HG02943 (cell line): ENCODE data around the gene TMEM269.

Experiments
- ATAC-seq: cut with Tn5 transposase; IDR thresholded peaks from one replicate; pipeline ENCODE4 v1.9.1; 2021; ENCODE audit warnings: mild to moderate bottlenecking, low read depth, moderate library complexity; ENCODE audit not compliant: unreplicated experiment

The TMEM269 gene

DNA sequence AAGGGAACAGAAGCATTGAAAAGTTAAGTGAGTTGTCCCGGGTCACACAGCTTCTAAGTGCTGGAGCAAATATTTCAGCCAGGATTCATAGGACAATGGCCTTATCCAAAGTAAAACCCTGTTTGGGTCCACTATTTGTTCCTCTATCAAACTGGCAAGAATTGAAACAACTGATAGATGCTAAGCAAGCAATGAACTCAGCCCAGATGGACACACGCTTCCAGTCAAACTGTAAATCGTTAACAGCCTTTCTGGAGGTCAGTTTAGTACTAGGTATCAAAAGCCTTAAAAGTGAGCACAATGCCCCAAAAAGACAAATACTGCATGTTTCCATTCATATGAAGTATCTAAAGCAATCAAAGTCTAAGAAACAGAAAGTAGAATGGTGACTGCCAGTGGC, 33.2 kb downstream of the TMEM269 start:
- no peak for ATAC-seq

DNA sequence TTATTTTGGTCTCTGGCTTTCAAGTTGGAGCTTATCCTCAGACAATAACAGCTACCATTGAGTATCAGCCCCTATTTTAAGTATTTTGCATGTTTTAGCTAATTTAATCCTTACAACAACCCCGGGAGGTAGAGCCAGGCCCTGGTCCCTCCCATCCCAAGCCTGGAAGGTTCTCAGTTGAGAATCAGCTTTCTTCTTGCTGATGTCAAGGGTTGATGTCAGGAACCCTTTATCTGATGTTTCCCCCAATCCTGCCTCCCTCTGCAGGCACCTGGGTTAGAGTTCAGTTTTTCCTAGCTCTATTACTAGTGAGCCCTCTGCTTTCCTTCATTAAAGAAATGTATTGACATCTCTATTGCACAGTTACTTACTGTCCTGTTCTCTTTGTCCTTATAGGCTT, 36.0 kb downstream of the TMEM269 start:
- no peak for ATAC-seq

DNA sequence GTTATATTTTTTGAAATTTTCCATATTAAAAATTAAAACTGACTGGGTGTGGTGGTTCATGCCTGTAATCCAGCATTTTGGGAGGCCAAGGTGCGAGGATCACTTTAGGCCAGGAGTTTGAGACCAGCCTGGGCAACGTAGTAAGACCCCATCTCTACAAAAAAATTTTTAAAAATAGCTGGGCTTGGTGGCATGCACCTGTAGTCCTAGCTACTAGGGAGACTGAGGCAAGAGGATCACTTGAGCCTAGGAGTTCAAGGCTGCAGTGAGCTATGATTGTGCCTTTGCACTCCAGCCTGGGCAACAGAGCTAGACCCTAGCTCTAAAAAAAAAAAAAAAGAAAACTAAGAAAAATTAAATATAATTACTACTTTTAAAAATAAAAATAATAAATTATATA, 36.9 kb downstream of the TMEM269 start:
- ATAC-seq, result no peak

DNA sequence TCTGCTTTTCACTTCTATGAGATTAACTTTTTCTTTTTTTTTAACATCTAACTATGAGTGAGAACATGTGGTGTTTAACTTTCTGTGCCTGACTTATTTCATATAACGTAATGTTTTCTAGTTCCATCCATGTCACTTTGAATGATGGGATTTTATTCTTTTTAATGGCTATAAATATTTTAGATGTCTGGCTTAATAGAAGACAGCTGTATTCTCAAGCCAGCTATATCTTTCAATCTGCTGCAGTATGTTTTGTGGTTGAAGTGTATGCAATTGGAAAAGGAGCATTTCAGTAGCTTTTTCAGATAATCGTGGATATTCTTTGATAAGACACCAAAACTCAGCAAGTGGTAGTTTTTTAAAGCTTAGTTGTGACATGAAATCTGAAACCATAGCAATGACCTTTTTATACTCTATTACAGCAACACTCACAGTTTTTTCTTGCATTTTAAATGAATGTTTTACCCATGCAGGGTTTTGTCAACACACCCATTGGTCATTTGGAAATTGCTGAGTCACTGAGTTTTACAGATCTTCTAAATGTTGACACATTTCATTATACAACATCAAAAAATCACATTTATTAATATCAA, 38.1 kb downstream of the TMEM269 start:
- ATAC-seq, result no peak

DNA sequence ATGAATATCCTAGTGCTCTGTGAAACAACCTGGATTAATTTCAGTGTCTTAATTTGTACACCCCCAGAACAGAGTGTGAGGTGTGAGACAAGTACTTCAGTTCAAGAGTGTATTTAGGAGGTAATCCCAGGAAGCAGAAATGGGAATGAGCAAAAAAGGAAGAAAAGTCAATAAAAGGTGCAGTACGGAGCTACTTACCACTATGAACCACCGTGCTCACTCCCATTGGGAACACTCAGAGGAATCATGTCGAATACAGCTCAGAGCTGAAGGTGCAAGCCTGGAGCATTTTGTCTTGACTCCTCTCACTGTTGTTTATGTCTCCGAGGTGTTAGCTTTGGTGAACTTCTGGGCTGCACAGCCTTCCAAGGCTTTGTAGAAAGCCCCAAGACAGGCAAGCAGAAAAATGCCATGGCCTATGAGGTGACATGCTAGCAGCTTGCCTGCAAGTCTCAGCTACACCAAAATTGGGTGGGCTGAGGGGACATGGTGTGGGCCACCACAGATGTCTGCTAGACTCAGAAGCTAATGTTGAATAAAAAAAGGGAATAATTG, 39.8 kb downstream of the TMEM269 start:
- ATAC-seq, result no peak

DNA sequence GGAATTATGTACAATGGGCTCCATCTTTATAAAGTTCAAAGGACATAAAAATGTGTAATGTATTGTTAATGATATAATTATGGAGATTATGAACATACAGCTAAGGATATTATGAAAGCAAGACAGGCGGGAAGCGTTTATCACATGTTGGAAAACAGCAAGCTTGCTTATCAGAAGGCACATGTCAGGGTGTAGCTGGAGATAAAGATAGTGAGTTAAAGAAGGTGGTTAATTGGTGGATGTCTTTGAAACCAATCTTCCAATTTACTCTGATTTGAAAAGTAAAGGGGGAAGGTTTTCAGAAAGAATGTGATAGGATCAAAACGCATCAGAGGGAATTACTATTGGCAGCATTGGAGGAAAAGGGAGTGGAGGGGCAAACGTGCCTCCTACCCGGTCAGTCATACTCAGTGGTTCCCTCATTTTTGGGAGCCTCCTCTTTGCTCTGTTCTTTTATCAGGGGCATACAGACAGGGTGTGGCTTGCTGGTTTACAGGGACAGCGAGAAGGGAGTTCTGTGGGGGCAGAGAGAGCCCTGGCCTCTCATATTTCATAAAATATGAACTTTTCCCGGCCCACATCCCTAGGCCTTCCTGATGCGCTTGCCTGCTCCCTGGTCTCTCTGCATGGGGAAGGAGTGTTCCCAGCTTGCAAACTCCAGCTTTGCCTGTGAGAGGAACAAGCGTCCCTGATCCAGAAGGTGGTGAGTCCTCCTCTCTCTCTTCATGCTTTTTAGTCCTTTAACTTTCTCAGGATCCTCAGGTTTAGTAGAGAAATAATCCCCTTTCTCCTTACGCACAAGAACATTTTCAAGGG, 40.5 kb downstream of the TMEM269 start:
- no peak for ATAC-seq

DNA sequence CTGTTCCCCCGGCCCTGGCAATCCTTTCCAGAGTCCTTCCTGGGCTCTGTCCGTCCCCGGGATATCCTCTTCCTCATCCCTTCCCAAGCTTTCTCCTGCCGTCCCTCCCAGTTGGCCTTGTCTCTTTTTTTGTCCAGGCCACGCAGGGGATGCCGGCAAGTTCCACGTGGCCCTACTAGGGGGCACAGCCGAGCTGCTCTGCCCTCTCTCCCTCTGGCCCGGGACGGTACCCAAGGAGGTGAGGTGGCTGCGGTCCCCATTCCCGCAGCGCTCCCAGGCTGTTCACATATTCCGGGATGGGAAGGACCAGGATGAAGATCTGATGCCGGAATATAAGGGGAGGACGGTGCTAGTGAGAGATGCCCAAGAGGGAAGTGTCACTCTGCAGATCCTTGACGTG, 45.8 kb downstream of the TMEM269 start:
- no peak for ATAC-seq

DNA sequence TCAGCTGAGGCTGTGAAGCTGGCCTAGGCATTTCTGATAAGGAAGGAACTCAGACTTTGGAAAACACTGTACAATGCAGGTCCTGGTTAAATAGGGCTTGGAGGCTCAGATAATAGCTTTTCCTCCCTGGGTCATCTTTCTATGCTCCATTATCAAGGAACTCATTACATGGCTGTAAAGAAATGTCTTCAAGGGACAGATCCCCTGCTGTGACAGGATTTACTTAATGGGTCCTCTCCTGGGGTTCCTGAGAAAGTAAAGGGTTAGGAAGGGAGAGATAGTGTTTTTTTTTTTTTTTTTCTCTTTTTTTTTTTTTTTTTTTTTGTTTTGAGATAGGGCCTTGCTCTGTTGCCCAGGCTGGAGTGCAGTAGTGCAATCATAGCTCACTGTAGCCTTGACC, 46.5 kb downstream of the TMEM269 start:
- ATAC-seq, result no peak

DNA sequence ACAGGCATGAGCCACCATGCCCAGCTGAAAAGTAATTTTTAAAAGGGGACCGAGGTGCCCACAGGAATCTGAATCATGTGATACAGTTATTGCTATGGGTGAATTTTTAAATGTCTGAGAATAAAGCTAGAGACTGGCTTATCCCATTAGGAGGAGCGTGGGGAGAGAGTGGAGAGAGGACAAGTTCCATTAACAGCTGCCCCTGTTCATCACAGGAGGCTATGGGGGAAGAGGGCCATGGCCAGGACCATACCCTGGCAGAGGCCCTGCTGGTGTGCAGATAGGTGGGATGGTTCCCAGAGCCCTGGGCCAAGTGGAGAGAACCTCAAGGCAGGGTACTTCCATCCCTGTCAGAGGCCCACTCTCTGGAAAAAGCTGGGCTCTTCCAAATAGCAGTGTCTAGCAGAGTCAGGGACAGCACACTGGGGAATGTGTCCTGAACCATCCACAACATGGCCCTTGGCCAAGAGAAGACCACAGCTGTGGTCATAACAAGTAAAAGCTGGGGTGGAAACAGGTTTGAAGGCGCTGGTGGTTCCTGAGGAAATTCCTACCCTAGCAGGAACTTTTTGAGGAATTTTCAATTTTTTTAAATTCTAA, 48.0 kb downstream of the TMEM269 start:
- ATAC-seq, result no peak

DNA sequence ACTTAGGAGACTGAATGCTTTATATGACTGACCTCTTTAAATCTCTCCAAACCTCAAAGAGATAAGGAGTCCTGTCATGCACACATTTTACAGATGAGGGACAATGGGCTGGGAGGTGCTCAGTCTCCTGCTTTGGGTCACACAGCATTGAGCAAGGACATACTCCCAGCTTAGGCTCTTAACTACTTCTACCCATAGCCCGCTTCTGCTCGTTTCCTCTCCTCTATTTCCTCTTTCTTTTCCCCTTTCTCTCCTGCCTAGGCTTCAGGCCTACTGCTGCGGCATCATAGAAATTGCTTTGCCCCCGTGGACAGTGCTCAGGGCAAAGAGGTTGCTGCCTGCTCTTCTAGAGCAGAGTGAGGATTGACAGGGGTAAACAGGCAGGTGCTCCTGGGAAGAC, 49.2 kb downstream of the TMEM269 start:
- ATAC-seq, result no peak

DNA sequence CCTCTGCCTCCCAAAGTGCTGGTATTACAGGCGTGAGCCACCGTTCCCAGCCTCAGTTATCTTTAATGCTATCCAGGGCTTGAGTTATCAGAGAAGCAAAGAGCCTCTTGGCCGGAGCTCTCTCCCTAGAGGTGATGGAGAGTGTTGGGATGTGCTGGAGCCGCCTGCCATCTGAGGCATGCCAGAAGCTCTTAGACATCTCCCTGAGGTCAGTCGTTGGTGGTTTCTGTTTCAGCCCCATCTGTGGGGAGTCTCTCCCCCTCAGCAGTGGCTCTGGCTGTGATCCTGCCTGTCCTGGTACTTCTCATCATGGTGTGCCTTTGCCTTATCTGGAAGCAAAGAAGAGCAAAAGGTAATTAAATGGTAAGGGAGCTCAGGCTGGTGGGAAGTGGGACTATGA, 50.0 kb downstream of the TMEM269 start:
- no peak for ATAC-seq

DNA sequence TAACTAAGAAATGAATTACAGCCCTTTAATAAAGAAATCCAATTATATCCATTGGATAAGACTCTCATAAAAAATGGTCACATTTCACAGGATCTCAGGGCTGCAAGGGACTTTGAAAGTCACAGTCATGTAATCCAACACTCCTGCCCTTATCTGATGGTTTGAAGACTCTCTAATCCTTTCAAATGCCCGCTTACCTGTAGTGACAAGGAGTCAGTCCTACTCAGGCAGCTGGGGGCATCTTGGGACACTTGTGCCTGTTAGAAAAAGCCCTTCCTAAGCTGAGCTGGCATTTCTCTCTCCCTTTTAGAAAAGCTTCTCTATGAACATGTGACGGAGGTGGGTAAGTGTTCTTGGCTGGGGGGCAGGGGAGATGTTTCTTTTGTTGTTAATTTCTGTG, 50.6 kb downstream of the TMEM269 start:
- no peak for ATAC-seq

DNA sequence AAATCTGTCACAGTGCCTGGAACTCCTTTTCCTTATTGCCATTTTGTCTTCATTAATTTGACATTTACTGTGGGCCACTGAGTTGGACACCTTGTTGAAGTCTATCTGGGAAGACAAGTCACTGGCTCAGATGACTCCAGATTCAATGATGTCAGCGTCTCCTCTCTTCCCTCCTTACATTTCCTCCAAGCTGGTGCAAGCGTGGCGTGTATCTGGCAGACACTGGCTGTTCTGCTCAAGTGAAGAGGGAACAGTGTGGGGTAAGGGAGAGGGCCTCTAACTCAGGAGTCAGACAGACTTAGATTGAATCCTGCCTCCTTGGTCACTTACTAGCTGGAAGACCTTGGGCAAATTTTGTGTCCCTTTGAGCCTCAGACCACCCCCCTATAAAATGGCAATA, 52.9 kb downstream of the TMEM269 start:
- no peak for ATAC-seq

DNA sequence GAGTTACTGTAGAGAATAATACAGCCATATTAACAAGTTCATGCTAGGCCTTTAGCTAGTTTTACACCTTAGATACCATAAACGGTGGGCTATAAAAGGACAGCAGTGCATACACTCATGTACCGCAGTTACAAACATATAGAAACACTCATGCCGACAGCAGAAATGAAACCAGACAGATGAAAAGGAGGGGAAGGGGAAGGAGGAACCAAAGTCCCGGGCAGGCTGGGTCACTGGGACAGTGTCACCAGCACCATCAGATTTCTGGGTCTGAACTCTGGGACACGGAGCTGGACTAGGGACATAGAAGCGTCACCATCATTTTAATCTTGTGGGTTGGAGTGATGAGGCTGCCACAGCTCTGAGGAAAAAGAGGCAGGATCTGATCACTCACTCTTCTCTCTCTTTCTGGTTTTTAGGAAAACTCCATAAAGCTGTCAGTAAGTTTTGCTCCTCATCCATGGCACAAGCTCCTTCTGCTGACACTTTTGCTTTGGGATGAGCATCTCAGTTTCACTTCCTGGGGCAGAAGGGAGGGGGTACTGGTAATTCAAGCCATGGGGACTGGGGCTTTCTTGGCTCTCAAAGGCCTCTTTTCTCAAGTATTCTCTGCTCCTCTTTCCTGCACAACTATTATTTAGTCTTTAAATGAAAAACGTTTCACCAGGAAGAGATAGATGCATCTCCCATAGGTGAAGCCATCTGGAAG, 53.8 kb downstream of the TMEM269 start:
- no peak for ATAC-seq

DNA sequence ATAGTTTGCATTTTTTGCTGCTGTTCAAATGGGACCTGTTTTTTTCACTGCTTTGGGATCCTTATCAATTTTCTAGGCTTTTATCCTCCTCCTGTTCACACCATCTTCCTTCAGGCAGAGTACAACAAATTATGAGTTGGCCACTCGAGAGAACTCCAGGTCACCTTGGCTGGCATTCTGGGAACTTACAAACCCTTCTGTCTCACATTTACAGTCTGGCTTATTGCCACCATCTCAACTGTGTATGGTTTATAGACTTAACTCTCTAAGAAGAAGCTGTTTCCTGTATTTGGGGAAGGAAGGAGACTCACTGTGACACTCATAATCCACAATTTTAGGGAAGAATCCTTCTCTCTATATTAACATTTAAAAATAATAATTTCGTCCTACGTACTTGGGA, 56.2 kb downstream of the TMEM269 start:
- no peak for ATAC-seq

DNA sequence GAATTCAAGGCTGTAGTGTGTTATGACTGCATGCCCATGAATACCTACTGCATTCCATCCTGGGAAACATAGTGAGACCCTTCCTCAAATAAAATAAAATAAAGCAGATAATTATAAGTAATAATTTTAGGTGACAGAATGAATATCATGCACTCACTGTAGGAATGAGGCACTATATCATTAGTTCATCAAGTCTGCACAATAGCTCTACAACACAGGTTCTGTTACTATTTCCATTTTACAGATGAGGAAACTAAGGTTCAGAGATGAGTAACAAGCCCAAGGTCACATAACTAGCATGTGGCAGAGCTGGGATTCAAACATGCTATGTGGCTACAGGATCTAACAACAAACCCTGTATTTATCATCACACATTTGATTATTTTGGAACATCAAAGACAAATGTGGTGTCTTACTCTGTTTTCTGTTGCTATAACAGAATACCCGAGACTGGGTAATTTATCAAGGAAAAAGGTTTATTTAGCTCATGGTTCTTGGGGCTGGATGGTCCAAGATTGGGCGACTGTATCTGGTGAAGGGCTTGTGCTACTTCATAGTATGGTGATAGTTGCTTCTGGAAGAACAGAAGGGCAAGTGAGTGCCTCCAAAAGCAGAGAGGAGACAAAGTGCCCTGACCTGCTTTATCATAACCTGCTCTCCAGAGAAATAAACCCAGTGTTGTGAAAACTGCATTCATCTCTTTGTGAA, 56.8 kb downstream of the TMEM269 start:
- ATAC-seq, result no peak

DNA sequence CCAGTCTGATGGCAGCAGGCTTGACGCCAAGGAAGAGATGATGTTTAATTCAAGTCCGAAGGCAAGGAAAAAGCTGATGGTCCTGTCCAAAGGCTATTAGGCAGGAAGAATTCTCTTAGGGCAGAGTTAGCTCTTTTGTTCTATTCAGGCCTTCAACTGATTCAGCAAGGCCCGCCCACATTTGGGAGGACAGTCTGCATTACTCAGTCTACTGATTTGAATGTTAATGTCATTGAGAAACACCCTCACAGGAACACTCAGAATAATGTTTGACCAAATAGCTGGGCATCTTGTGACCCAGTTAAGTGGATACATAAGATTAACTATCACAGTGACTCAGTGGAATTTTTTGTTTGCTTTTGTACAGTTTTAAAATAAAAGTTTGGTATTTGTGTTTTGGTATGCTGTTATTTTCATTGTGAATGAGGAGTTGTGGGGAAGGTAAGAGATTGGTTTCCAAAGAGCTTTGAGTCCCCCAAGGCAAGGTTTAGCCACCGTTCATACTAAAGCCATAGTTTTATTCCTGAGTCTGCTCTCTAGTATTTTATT, 59.9 kb downstream of the TMEM269 start:
- no peak for ATAC-seq

DNA sequence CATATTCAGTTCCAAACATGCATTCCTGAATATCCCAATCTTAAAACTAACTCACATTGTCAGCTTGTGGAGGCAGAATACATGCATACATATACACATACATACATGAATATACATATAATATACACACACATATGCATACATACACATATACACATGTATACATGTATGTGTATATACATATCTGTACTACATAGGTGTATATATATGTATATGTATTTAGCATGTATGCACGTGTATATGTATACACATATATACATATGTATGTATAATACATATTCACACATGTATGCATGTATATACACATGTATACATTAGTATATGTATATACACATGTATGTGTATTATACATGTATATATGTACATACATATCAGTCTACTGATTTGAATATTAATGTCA, 60.4 kb downstream of the TMEM269 start:
- ATAC-seq, result no peak

DNA sequence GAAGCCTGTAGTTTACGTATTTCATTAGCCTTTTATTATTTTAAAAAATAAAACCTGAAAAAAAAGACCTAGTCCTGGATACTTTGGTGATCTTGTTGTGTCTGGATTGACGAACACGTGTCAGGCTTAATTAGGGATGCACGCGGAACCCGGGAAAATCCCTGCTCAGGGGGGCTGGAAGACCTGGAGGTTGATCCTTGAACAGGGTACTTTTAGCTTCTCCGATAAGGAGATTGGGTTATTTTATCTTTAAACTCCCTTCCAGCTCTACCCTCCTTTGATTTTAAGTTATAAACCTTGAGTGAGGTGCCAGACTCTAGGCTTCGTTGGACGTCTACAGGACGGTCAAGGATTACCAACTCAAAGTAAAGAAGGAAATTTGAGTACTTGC, 61.1 kb downstream of the TMEM269 start:
- peak; percentile 25 for ATAC-seq
